ENCODE results near the gene MSGN1. TPM values are rescaled to one million over a fixed set of nuclear protein-coding genes. Genes with fewer than 3 reads are reported as not detected.

The MSGN1 gene
- total and polyA plus RNA-seq, 2 of the 8 experiments (the other 6 are each of a cell fraction or from before 2014, with no cell fraction given): not detected

- TF ChIP-seq, protein P1, sequence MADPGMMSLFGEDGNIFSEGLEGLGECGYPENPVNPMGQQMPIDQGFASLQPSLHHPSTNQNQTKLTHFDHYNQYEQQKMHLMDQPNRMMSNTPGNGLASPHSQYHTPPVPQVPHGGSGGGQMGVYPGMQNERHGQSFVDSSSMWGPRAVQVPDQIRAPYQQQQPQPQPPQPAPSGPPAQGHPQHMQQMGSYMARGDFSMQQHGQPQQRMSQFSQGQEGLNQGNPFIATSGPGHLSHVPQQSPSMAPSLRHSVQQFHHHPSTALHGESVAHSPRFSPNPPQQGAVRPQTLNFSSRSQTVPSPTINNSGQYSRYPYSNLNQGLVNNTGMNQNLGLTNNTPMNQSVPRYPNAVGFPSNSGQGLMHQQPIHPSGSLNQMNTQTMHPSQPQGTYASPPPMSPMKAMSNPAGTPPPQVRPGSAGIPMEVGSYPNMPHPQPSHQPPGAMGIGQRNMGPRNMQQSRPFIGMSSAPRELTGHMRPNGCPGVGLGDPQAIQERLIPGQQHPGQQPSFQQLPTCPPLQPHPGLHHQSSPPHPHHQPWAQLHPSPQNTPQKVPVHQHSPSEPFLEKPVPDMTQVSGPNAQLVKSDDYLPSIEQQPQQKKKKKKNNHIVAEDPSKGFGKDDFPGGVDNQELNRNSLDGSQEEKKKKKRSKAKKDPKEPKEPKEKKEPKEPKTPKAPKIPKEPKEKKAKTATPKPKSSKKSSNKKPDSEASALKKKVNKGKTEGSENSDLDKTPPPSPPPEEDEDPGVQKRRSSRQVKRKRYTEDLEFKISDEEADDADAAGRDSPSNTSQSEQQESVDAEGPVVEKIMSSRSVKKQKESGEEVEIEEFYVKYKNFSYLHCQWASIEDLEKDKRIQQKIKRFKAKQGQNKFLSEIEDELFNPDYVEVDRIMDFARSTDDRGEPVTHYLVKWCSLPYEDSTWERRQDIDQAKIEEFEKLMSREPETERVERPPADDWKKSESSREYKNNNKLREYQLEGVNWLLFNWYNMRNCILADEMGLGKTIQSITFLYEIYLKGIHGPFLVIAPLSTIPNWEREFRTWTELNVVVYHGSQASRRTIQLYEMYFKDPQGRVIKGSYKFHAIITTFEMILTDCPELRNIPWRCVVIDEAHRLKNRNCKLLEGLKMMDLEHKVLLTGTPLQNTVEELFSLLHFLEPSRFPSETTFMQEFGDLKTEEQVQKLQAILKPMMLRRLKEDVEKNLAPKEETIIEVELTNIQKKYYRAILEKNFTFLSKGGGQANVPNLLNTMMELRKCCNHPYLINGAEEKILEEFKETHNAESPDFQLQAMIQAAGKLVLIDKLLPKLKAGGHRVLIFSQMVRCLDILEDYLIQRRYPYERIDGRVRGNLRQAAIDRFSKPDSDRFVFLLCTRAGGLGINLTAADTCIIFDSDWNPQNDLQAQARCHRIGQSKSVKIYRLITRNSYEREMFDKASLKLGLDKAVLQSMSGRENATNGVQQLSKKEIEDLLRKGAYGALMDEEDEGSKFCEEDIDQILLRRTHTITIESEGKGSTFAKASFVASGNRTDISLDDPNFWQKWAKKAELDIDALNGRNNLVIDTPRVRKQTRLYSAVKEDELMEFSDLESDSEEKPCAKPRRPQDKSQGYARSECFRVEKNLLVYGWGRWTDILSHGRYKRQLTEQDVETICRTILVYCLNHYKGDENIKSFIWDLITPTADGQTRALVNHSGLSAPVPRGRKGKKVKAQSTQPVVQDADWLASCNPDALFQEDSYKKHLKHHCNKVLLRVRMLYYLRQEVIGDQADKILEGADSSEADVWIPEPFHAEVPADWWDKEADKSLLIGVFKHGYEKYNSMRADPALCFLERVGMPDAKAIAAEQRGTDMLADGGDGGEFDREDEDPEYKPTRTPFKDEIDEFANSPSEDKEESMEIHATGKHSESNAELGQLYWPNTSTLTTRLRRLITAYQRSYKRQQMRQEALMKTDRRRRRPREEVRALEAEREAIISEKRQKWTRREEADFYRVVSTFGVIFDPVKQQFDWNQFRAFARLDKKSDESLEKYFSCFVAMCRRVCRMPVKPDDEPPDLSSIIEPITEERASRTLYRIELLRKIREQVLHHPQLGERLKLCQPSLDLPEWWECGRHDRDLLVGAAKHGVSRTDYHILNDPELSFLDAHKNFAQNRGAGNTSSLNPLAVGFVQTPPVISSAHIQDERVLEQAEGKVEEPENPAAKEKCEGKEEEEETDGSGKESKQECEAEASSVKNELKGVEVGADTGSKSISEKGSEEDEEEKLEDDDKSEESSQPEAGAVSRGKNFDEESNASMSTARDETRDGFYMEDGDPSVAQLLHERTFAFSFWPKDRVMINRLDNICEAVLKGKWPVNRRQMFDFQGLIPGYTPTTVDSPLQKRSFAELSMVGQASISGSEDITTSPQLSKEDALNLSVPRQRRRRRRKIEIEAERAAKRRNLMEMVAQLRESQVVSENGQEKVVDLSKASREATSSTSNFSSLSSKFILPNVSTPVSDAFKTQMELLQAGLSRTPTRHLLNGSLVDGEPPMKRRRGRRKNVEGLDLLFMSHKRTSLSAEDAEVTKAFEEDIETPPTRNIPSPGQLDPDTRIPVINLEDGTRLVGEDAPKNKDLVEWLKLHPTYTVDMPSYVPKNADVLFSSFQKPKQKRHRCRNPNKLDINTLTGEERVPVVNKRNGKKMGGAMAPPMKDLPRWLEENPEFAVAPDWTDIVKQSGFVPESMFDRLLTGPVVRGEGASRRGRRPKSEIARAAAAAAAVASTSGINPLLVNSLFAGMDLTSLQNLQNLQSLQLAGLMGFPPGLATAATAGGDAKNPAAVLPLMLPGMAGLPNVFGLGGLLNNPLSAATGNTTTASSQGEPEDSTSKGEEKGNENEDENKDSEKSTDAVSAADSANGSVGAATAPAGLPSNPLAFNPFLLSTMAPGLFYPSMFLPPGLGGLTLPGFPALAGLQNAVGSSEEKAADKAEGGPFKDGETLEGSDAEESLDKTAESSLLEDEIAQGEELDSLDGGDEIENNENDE (IDR thresholded peaks at IDR 0.05; ENCODE audit: insufficient replicate concordance, low read length): no peak
- TF ChIP-seq GABPA (IDR thresholded peaks at IDR 0.05; ENCODE audit: borderline replicate concordance, insufficient read depth, low read length) (no peak), SIN3A (conservative IDR thresholded peaks at IDR 0.05 in 1 of 2, IDR thresholded peaks at IDR 0.05 in 1 of 2; ENCODE audit: low read depth in 1 of 2, low read length in 2 of 2) (no peak), CREB1 (IDR thresholded peaks at IDR 0.05) (no peak), SIRT6 (IDR thresholded peaks at IDR 0.05; ENCODE audit: low read length) (no peak), YY1 (IDR thresholded peaks at IDR 0.05; ENCODE audit: low read depth, low read length) (no peak), PHF8 (conservative IDR thresholded peaks at IDR 0.05; ENCODE audit: low read depth, low read length) (no peak), RFX5 (IDR thresholded peaks at IDR 0.05; ENCODE audit: borderline replicate concordance, low read depth, low read length) (no peak)
Observed at GRCh38 chr2:17788773-17789172, 27.5 kb upstream of the MSGN1 start (continued).

Data from H1 (cell line).